ENCODE results near the gene AGBL2.
"Not testable (repeated sequence)": the region's sequence is repeated elsewhere in the genome, so short reads cannot be mapped to it uniquely, and the experiment has no call there.

AGBL2 gene

GRCh38 chr11:47715082-47715669 is at the start of gene AGBL2:
AGBL2 (minus strand) TSS chr11:47715369; CDS start chr11:47714650, 719 bp downstream.
- DNase-seq = peak; percentile 80

DNA sequence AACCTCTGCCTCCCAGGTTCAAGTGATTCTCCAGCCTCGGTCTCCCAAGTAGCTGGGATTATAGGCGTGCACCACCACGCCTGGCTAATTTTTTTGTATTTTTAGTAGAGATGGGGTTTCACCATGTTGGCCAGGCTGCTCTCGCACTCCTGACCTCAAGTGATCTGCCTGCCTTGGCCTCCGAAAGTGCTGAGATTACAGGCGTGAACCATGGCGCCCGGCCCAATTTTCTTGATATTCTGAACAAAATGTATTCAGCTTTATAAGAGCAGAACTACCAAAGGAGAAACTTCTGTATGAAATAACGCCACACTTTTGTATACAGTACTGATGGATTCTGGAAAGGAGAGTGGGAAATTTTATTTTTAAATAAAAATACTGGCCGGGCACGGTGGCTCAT is 44.1 kb upstream of the AGBL2 start:
- DNase-seq = not testable (repeated sequence)

DNA sequence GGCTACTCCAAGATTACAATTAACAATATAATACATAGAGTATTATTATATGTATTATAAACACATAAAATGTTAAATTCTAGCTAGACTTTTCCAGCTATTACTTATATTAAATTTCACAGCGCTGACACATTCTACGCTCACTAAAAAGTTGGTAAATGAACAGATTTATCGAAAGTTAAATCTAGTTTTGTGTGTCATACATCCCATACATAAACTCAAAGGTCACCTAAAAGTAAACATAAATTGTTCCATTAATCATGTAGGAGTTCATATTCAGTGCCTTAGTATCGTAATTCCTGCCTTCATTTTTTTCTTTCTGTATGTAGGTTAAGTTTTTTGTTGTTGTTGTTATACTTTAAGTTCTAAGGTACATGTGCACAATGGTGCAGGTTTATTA is 41.0 kb upstream of the AGBL2 start:
- no peak for DNase-seq

- DNase-seq = no peak
Measured at GRCh38 chr11:47750725-47751124, 35.6 kb upstream of the AGBL2 start.

DNA sequence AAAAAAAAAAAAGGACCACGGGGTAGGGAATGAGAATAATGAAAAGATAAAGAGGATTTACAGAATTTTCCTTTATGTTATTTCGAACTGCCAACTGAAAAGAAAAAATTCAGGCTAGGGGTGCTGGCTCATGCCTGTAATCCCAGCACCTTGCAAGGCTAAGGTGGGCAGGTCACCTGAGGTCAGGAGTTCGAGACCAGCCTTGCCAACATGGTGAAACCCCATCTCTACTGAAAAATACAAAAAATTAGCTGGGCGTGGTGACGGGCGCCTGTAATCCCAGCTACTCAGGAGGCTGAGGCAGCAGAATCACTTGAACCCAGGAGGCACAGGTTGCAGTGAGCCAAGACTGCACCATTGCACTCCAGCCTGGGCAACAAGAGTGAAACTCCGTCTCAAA is 27.3 kb upstream of the AGBL2 start:
- not testable (repeated sequence) for DNase-seq

DNA sequence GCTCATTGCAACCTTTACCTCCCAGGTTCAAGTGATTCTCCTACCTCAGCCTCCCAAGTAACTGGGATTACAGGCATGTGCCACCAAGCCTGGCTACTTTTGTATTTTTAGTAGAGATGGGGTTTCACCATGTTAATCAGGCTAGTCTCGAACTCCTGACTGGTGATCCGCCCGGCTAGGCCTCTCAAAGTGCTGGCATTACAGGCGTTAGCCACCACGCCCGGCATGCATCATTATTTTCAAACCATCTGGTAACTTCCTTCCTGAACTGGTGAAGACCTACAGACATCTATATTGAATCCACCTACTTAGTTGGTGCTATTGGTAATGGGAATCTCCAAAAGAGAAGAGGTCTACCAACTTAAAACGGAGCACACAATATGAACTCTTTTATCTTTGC is 22.6 kb upstream of the AGBL2 start:
- DNase-seq = not testable (repeated sequence)

DNA sequence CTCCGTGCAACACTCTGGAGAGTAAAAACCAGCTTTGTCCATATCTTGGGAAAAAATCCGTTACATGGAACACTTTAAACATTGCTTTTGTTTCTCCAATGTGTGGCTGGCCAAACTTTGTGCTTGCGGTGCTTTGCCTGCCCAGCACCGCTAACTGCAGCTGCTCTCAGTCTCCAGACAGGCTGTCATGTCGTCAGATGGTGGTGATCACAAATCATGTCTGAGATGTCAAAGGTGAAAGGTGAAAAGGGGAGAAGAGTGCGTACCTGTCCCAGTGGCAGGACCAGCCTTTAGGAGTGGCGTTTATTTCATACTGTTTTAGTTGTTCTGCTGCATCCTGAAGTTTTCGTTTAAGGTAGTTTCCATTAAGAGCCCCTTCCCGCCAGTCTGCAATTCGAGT is 17.1 kb upstream of the AGBL2 start:
- DNase-seq = no peak

DNA sequence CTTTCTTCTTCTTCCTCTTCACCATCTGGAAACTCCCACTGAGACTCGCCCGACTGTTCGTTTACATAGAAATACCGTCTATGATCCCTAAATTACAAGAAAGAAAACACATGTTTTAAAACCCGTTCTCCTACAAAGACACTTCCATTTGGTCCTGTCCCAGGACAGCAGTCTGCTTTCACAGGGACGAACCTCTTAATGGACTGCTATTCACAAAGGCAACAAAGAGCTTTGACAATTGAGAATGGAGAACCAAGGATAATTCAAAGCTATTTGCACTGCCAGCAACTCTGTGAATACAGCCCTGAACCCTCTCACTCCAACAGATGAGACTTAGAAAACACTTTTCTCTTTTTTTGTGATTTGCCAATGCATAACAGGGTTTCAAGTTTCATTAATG is 16.3 kb upstream of the AGBL2 start:
- no peak for DNase-seq

DNA sequence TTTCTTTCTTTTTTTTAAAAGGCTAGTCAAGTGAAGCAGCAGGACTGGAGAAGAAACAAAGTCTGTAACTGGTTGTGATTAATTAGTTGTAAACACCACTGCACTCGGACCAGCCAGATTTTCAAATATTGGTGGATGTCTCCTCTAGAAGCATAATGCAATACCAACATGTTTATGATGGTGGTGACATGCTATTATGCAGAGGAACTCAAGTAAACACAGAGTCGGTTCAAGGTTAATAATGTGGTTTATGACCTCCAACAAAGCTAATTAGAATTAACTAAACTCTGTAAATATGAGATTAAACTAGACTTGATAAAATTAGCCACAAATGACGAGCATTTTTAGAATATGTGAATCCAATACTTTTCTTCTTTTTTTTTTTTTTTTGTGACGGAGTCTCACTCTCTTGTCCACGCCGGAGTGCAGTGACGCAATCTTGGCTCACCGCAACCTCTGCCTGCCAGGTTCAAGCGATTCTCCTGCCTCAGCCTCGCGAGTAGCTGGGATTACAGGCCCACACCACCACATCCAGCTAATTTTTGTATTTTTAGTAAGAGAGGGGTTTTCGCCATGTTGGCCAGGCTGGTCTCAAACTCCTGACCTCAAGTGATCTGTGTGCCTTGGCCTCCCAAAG is 11.8 kb upstream of the AGBL2 start:
- DNase-seq = no peak

GRCh38 chr11:47726118-47726442 is 10.9 kb upstream of the AGBL2 start:
- DNase-seq = no peak

DNA sequence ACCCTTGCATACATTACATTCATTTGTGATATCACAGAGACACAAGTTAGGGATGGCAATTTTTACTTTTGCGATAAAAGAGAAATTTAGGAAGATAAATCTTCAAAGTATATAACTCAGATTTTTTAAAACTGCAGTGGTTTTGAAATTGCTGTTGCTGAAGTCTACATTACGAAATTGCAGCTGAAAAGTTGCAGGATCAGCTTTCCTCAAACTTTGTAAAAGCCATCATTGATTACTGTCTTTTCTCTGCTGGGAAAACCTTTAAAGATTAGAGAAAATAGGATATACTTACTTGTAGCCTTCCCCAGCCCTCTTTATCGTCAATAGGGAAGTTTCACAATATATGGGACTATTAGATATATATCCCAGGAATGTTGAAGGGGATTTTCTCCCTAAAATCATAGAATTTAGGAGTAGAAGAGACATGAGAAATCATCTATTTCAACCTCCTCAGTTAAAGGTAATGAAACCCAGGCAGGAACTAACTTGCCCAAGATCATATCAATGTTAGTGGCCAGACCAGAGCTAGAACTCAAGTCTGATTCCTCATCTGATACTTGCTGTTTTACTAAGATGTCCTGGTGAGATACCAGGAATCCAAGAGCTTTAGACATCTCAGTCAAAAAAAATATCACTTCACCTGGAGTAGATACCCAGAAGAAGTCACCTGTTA is 10.4 kb upstream of the AGBL2 start:
- DNase-seq = no peak

GRCh38 chr11:47724041-47724729 is 9.0 kb upstream of the AGBL2 start:
- no peak for DNase-seq

GRCh38 chr11:47723041-47723440 is 7.9 kb upstream of the AGBL2 start:
- no peak for DNase-seq

DNA sequence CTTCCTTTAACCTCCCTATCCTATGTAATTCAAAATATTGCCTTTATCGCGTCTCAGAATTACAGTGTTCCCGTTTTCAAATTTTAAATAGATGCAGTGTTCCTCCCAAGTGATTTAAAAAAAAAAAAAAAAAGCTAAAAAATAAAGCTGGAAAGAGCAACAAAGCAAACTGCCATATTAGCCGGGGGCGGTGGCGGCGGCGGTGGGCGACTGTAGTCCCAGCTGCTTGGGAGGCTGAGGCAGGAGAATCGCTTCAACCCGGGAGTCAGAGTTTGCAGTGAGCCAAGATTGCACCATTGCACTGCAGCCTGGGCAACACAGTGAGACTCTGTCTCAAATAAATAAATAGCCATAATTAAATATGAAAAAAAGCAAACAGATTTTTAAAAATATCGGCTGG is 5.5 kb upstream of the AGBL2 start:
- no peak for DNase-seq

- DNase-seq = no peak
Measured at GRCh38 chr11:47716692-47717091, 1.5 kb upstream of the AGBL2 start.

- DNase-seq = no peak
Measured at GRCh38 chr11:47714554-47715081, 551 bp downstream of the AGBL2 start.

- DNase-seq = no peak
Measured at GRCh38 chr11:47711816-47712215, 3.4 kb downstream of the AGBL2 start.

- DNase-seq = no peak
Measured at GRCh38 chr11:47711225-47711624, 3.9 kb downstream of the AGBL2 start.

- not testable (repeated sequence) for DNase-seq
Measured at GRCh38 chr11:47707275-47707786, 7.8 kb downstream of the AGBL2 start.

DNA sequence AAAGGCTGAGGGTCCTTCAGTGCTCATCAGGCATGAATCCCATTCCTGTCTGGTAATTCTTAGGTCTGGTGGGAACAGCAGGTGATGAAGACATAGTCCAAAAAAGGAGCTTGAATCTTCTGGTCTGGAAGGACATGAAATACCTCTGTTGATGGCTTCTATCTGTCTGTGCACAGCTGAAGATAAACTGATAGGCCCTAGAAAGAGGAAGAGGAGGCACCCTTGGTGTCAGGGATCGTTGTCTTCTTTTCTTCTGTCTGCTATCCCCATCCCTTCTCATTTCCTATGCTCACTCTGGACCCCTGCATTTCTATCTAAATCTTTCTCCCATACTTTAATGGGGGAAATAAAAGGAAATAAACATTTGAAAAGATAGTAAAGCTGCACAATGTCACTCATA is 9.4 kb downstream of the AGBL2 start:
- no peak for DNase-seq

- no peak for DNase-seq
Measured at GRCh38 chr11:47691979-47692378, 23.2 kb downstream of the AGBL2 start.

DNA sequence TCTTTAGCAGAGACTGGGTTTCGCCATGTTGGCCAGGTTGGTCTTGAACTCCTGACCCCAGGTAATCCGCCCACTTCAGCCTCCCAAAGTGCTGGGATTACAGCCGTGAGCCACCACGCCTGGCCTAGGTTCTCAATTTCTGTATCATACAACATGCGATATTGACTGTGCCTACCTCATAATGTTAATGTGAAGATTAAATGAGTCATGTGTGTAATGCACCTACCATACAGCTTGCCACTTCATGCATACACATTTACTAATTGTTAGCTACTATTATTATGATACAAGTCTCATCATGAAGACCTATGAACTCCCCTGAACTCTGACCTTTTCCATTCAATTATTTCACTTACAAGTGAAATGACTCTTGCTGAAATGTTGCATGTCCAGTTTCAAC is 25.7 kb downstream of the AGBL2 start:
- no peak for DNase-seq

DNA sequence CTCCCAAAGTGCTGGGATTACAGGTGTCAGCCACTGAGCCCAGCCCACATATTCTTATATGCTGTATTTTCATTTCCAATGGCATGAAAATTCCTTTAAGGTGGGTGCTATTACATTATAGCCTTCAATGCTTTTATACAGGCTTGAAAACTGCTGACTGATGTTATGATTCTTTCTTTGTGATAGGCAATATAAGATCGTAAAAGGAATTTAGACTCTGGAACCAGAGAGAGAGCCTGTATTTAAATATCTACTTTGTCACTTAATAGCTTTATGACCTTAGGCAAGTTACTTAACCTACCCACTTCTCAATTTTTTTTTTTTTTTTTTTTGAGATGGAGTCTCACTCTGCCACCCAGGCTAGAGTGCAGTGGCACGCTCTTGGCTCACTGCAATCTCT is 26.2 kb downstream of the AGBL2 start:
- no peak for DNase-seq

- DNase-seq = no peak
Measured at GRCh38 chr11:47688111-47688510, 27.1 kb downstream of the AGBL2 start.

Measured in stimulated activated naive CD4-positive, alpha-beta T cell treated with Interleukin-2 at 50 U/mL for 16 hours (primary cell).